HUES48 (cell line): ENCODE measurements around the gene HS3ST6.

Source experiments
- H3K27ac ChIP-seq: one replicate; pipeline ENCODE4 v1.7.0; 2013; ENCODE audit warnings: low read depth, low read length, inconsistent platforms
- H3K27me3 ChIP-seq: 2 replicates; pipeline ENCODE4 v1.6.1; 2013; ENCODE audit warnings: mild to moderate bottlenecking, low read length; ENCODE audit not compliant: control insufficient read depth, insufficient read depth
- H3K36me3 ChIP-seq: 2 replicates; pipeline ENCODE4 v1.6.1; 2013; ENCODE audit warnings: low read length; ENCODE audit not compliant: control insufficient read depth, insufficient read depth
- H3K4me1 ChIP-seq: 2 replicates; pipeline ENCODE4 v1.6.1; 2013; ENCODE audit warnings: mild to moderate bottlenecking, low read length; ENCODE audit not compliant: control insufficient read depth, insufficient read depth
- H3K4me3 ChIP-seq: 2 replicates; pipeline ENCODE4 v1.5.1; 2013; ENCODE audit warnings: mild to moderate bottlenecking, low read depth, low read length
- H3K9ac ChIP-seq: 2 replicates; pipeline ENCODE4 v1.6.1; 2013; ENCODE audit warnings: mild to moderate bottlenecking, low read depth, low read length, moderate library complexity
- H3K9me3 ChIP-seq: 2 replicates; pipeline ENCODE4 v1.6.1; 2013; ENCODE audit warnings: low read length; ENCODE audit not compliant: control insufficient read depth, insufficient read depth

The HS3ST6 gene

GRCh38 chr16:1912215-1912543 lies 6.0 kb downstream of the HS3ST6 start:
- Histone ChIP-seq H3K36me3 (no peaks in the 10 kb centered on the region), H3K4me3 (no peak overlapping the region), H3K27me3 (peaks cover 27% of the 10 kb centered on the region), H3K27ac (no peak overlapping the region), H3K4me1 (peaks cover 17% of the 10 kb centered on the region), H3K9me3 (no peaks in the 10 kb centered on the region), H3K9ac (no peak overlapping the region)

GRCh38 chr16:1911467-1912214 lies 6.6 kb downstream of the HS3ST6 start:
- Histone ChIP-seq H3K36me3 (no peaks in the 10 kb centered on the region), H3K4me3 (no peak overlapping the region), H3K9ac (no peak overlapping the region), H3K27ac (no peak overlapping the region), H3K9me3 (no peaks in the 10 kb centered on the region), H3K27me3 (peaks cover 22% of the 10 kb centered on the region), H3K4me1 (peaks cover 12% of the 10 kb centered on the region)

- Histone ChIP-seq H3K27me3 (peaks cover 5% of the 10 kb centered on the region), H3K36me3 (no peaks in the 10 kb centered on the region), H3K9ac (no peak overlapping the region), H3K4me3 (no peak overlapping the region), H3K9me3 (no peaks in the 10 kb centered on the region), H3K27ac (no peak overlapping the region), H3K4me1 (peaks cover 11% of the 10 kb centered on the region)
Observed at GRCh38 chr16:1909561-1910231, 8.5 kb downstream of the HS3ST6 start.

GRCh38 chr16:1908983-1909382 lies 9.2 kb downstream of the HS3ST6 start:
- H3K36me3 ChIP-seq: no peaks in the 10 kb centered on the region
- H3K27me3 ChIP-seq: no peaks in the 10 kb centered on the region
- no peak overlapping the region for H3K9ac ChIP-seq
- H3K27ac ChIP-seq: no peak overlapping the region
- H3K4me1 ChIP-seq: peaks cover 3% of the 10 kb centered on the region; the same call in 1 of the 2 replicates
- no peaks in the 10 kb centered on the region for H3K9me3 ChIP-seq
- no peak overlapping the region for H3K4me3 ChIP-seq

GRCh38 chr16:1908184-1908583 lies 10.0 kb downstream of the HS3ST6 start:
- no peak overlapping the region for H3K4me3 ChIP-seq
- no peak overlapping the region for H3K27ac ChIP-seq
- H3K4me1 ChIP-seq: no peaks in the 10 kb centered on the region
- no peaks in the 10 kb centered on the region for H3K36me3 ChIP-seq
- no peaks in the 10 kb centered on the region for H3K9me3 ChIP-seq
- H3K9ac ChIP-seq: no peak overlapping the region
- no peaks in the 10 kb centered on the region for H3K27me3 ChIP-seq

GRCh38 chr16:1907226-1907860 lies 10.9 kb downstream of the HS3ST6 start:
- H3K4me1 ChIP-seq: no peaks in the 10 kb centered on the region
- H3K4me3 ChIP-seq: no peak overlapping the region
- H3K36me3 ChIP-seq: no peaks in the 10 kb centered on the region
- H3K9me3 ChIP-seq: no peaks in the 10 kb centered on the region
- no peak overlapping the region for H3K9ac ChIP-seq
- H3K27ac ChIP-seq: no peak overlapping the region
- no peaks in the 10 kb centered on the region for H3K27me3 ChIP-seq

- Histone ChIP-seq H3K27me3 (no peaks in the 10 kb centered on the region), H3K9me3 (no peaks in the 10 kb centered on the region), H3K4me1 (no peaks in the 10 kb centered on the region), H3K4me3 (no peak overlapping the region), H3K9ac (no peak overlapping the region), H3K36me3 (no peaks in the 10 kb centered on the region), H3K27ac (no peak overlapping the region)
Observed at GRCh38 chr16:1906846-1907165, 11.4 kb downstream of the HS3ST6 start.

GRCh38 chr16:1906055-1906845 lies 12.0 kb downstream of the HS3ST6 start:
- H3K9me3 ChIP-seq: no peaks in the 10 kb centered on the region
- H3K36me3 ChIP-seq: no peaks in the 10 kb centered on the region
- no peak overlapping the region for H3K9ac ChIP-seq
- no peak overlapping the region for H3K4me3 ChIP-seq
- no peak overlapping the region for H3K27ac ChIP-seq
- no peaks in the 10 kb centered on the region for H3K4me1 ChIP-seq
- H3K27me3 ChIP-seq: no peaks in the 10 kb centered on the region

GRCh38 chr16:1903845-1904840 lies 14.1 kb downstream of the HS3ST6 start:
- no peak overlapping the region for H3K27ac ChIP-seq
- no peaks in the 10 kb centered on the region for H3K27me3 ChIP-seq
- no peaks in the 10 kb centered on the region for H3K36me3 ChIP-seq
- no peak overlapping the region for H3K9ac ChIP-seq
- H3K4me1 ChIP-seq: no peaks in the 10 kb centered on the region
- no peak overlapping the region for H3K4me3 ChIP-seq
- no peaks in the 10 kb centered on the region for H3K9me3 ChIP-seq

- Histone ChIP-seq H3K27ac (no peak overlapping the region), H3K27me3 (no peaks in the 10 kb centered on the region), H3K9ac (no peak overlapping the region), H3K9me3 (no peaks in the 10 kb centered on the region), H3K4me1 (no peaks in the 10 kb centered on the region), H3K4me3 (no peak overlapping the region), H3K36me3 (no peaks in the 10 kb centered on the region)
Observed at GRCh38 chr16:1903220-1903574, 15.0 kb downstream of the HS3ST6 start.
